H1 (cell line): Measurements from ENCODE around the gene PRSS36. TPM values are rescaled to one million over a fixed set of nuclear protein-coding genes. Genes with fewer than 3 reads are reported as not detected.

ENCODE experiments used
- CTCF ChIA-PET: fragments of 300-600 bp; sonication (Branson Sonifier 250); formaldehyde crosslinking; loops from one replicate; lab custom pipeline; 2021; ENCODE audit not compliant: partially characterized antibody; lab: Charles Lee
- POLR2A ChIA-PET: fragments of 300-600 bp; sonication (Branson Sonifier 250); formaldehyde crosslinking; loops from one replicate; lab custom pipeline; 2021; ENCODE audit warnings: inconsistent platforms; ENCODE audit not compliant: partially characterized antibody; lab: Charles Lee
- DNase-seq, 2 experiments: peaks; one replicate each; pipeline versions ENCODE4 v3.0.0 to v3.0.0-alpha.2; 2010 to 2022; ENCODE audit warnings: low spot score in 2 of 2, low read depth in 1 of 2, mixed read lengths in 1 of 2
- FAIRE-seq: peaks from 2 replicates; lab custom pipeline; 2011; peaks lifted over from hg19 to GRCh38; lab: Jason Lieb, UNC
- H2AFZ ChIP-seq: 2 replicates; pipeline ENCODE4 v1.8.1; 2012; ENCODE audit warnings: low read length, inconsistent platforms
- H2AK5ac ChIP-seq: 2 replicates; pipeline ENCODE4 v1.6.1; 2013; ENCODE audit warnings: low read depth, low read length
- H2BK120ac ChIP-seq: replicated peaks from 2 replicates; pipeline ENCODE3; 2013; ENCODE audit warnings: low read depth, low read length, inconsistent platforms
- H2BK12ac ChIP-seq: 2 replicates; pipeline ENCODE4 v1.6.1; 2013; ENCODE audit warnings: low read depth, low read length
- H2BK15ac ChIP-seq: 2 replicates; pipeline ENCODE4 v1.6.1; 2013; ENCODE audit warnings: low read length
- H2BK20ac ChIP-seq: 2 replicates; pipeline ENCODE4 v1.6.1; 2013; ENCODE audit warnings: low read length
- H2BK5ac ChIP-seq: 2 replicates; pipeline ENCODE4 v1.6.1; 2013; ENCODE audit warnings: low read depth, low read length
- H3K14ac ChIP-seq: 2 replicates; pipeline ENCODE4 v1.6.1; 2013; ENCODE audit warnings: inconsistent platforms; ENCODE audit not compliant: insufficient read length
- H3K18ac ChIP-seq: 2 replicates; pipeline ENCODE4 v1.6.1; 2013; ENCODE audit warnings: low read length; ENCODE audit errors: extremely low read depth
- H3K23ac ChIP-seq: 2 replicates; pipeline ENCODE4 v1.6.1; 2013; ENCODE audit warnings: inconsistent platforms; ENCODE audit not compliant: insufficient read length
- H3K23me2 ChIP-seq: 2 replicates; pipeline ENCODE4 v1.6.1; 2013; ENCODE audit warnings: low read depth, low read length
- H3K27ac ChIP-seq: 2 replicates; pipeline ENCODE4 v1.6.1; 2011; ENCODE audit warnings: low read depth, low read length, inconsistent platforms
- H3K27me3 ChIP-seq, 4 experiments: replicated peaks in 1 of 4; 1 replicate in 1 of 4; 2 replicates in 3 of 4; pipeline versions ENCODE4 v1.6.1 to v1.8.1; 2011 to 2013; ENCODE audit warnings: low read length in 3 of 4, mild to moderate bottlenecking in 3 of 4, inconsistent platforms in 2 of 4, mixed read lengths in 2 of 4, moderate library complexity in 1 of 4; ENCODE audit not compliant: control insufficient read depth in 3 of 4, insufficient read depth in 3 of 4; ENCODE audit errors: extremely low read depth in 1 of 4
- H3K36me3 ChIP-seq, 4 experiments: 2 replicates each; pipeline versions ENCODE4 v1.6.1 to v1.8.1; 2011 to 2013; ENCODE audit warnings: mild to moderate bottlenecking in 4 of 4, low read length in 3 of 4, moderate library complexity in 2 of 4, control low read depth in 1 of 4, inconsistent platforms in 1 of 4; ENCODE audit not compliant: insufficient read depth in 4 of 4, control insufficient read depth in 2 of 4
- H3K4ac ChIP-seq: replicated peaks from 2 replicates; pipeline ENCODE3; 2013; ENCODE audit warnings: low read length, low read depth, mixed read lengths, inconsistent platforms; ENCODE audit not compliant: insufficient read length
- H3K4me1 ChIP-seq, 4 experiments: replicated peaks in 1 of 4; 1 replicate in 1 of 4; 2 replicates in 3 of 4; pipeline versions ENCODE4 v1.6.1 to v1.8.1; 2011 to 2013; ENCODE audit warnings: low read length in 3 of 4, inconsistent platforms in 2 of 4, mixed read lengths in 1 of 4; ENCODE audit not compliant: insufficient read depth in 4 of 4, control insufficient read depth in 3 of 4
- H3K4me2 ChIP-seq, 2 experiments: 2 replicates each; pipeline versions ENCODE4 v1.6.1 to v1.8.1; 2011 to 2013; ENCODE audit warnings: low read depth in 2 of 2, low read length in 2 of 2, control low read depth in 1 of 2, inconsistent platforms in 1 of 2, mild to moderate bottlenecking in 1 of 2; ENCODE audit not compliant: insufficient read depth in 1 of 2
- H3K4me3 ChIP-seq, 4 experiments: fragments of 200-600, 300-600 bp in 1 of 4; sonication (generic), shearing (Covaris generic), sonication (Bioruptor Twin) in 1 of 4; 2 replicates each; pipeline versions ENCODE4 v1.5.1 to v1.8.1; 2011 to 2016; ENCODE audit warnings: low read length in 4 of 4, low read depth in 3 of 4, control low read depth in 2 of 4, inconsistent platforms in 2 of 4, mild to moderate bottlenecking in 2 of 4, mixed read lengths in 1 of 4, moderate library complexity in 1 of 4; ENCODE audit not compliant: insufficient read depth in 2 of 4; ENCODE audit errors: extremely low read depth in 1 of 4
- H3K56ac ChIP-seq: replicated peaks from 2 replicates; pipeline ENCODE3; 2013; ENCODE audit warnings: low read depth, mild to moderate bottlenecking, mixed read lengths, low read length, inconsistent platforms; ENCODE audit not compliant: insufficient read length
- H3K79me1 ChIP-seq: 2 replicates; pipeline ENCODE4 v1.6.1; 2013; ENCODE audit warnings: low read depth, low read length, control low read depth
- H3K79me2 ChIP-seq, 2 experiments: 2 replicates each; pipeline versions ENCODE4 v1.6.1 to v1.8.1; 2012 to 2013; ENCODE audit warnings: low read length in 2 of 2, mild to moderate bottlenecking in 2 of 2, inconsistent platforms in 1 of 2; ENCODE audit not compliant: insufficient read depth in 2 of 2, control insufficient read depth in 1 of 2
- H3K9ac ChIP-seq, 4 experiments: replicated peaks in 1 of 4; 1 replicate in 1 of 4; 2 replicates in 3 of 4; pipeline versions ENCODE4 v1.6.1 to v1.8.1; 2011 to 2013; ENCODE audit warnings: low read depth in 3 of 4, low read length in 3 of 4, control low read depth in 2 of 4, mild to moderate bottlenecking in 2 of 4, moderate library complexity in 2 of 4, inconsistent platforms in 1 of 4; ENCODE audit errors: extremely low read depth in 1 of 4
- H3K9me3 ChIP-seq, 2 experiments: 2 replicates each; pipeline versions ENCODE4 v1.6.1 to v1.8.1; 2012 to 2013; ENCODE audit warnings: mild to moderate bottlenecking in 2 of 2, moderate library complexity in 2 of 2, control low read depth in 1 of 2, inconsistent platforms in 1 of 2, low read depth in 1 of 2, low read length in 1 of 2, mixed read lengths in 1 of 2; ENCODE audit not compliant: insufficient read depth in 2 of 2
- H4K20me1 ChIP-seq, 2 experiments: replicated peaks in 1 of 2; 2 replicates each; pipeline versions ENCODE3 to v1.8.1; 2011 to 2013; ENCODE audit warnings: inconsistent platforms in 2 of 2, low read length in 2 of 2, mild to moderate bottlenecking in 1 of 2; ENCODE audit not compliant: insufficient read depth in 2 of 2, control insufficient read depth in 1 of 2
- H4K5ac ChIP-seq: 2 replicates; pipeline ENCODE4 v1.6.1; 2013; ENCODE audit warnings: low read length, low read depth, mixed read lengths, inconsistent platforms; ENCODE audit not compliant: insufficient read length
- H4K8ac ChIP-seq: 2 replicates; pipeline ENCODE4 v1.8.0; 2013; ENCODE audit warnings: mild to moderate bottlenecking, moderate library complexity, low read length, inconsistent platforms; ENCODE audit not compliant: insufficient read depth; ENCODE audit errors: extremely low read depth
- H4K91ac ChIP-seq: replicated peaks from 2 replicates; pipeline ENCODE3; 2013; ENCODE audit warnings: low read length, mixed read lengths, inconsistent platforms; ENCODE audit not compliant: insufficient read length
- POLR2A ChIP-seq, 2 experiments: IDR thresholded peaks; 1 replicate in 1 of 2; 2 replicates in 1 of 2; pipeline ENCODE4 v1.6.1; 2011; ENCODE audit warnings: low read depth in 2 of 2, low read length in 2 of 2, mild to moderate bottlenecking in 2 of 2; ENCODE audit errors: control extremely low read depth in 1 of 2
- POLR2AphosphoS5 ChIP-seq: IDR thresholded peaks from 2 replicates; pipeline ENCODE4 v1.6.1; 2011; ENCODE audit warnings: low read depth, low read length
- SAP30 ChIP-seq: fragments of 300-600 bp; sonication (generic); IDR thresholded peaks from 2 replicates; pipeline ENCODE4 v1.7.1; 2012; ENCODE audit warnings: low read length, moderate library complexity, mild to moderate bottlenecking, inconsistent platforms; ENCODE audit not compliant: insufficient read depth, insufficient replicate concordance
- WGBS, 2 experiments: shearing (Covaris generic) in 1 of 2; methylation state at CpG; one replicate each; pipeline versions ENCODE4 v1.1.6 to v1.1.7; 2013 to 2015; ENCODE audit warnings: low lambda C conversion rate in 2 of 2, mixed read lengths in 2 of 2, inconsistent platforms in 1 of 2, low coverage in 1 of 2, missing lambda C conversion rate in 1 of 2; ENCODE audit not compliant: insufficient replicate concordance in 2 of 2, insufficient coverage in 1 of 2, insufficient read length in 1 of 2; ENCODE audit errors: extremely low coverage in 1 of 2, missing lambda C conversion rate in 1 of 2; 5-methylcytosine and 5-hydroxymethylcytosine counted together
- polyA plus RNA-seq, 7 experiments: library from polyadenylated mRNA; depleted of rRNA in 3 of 7; stranded (reverse) in 5 of 7; unstranded in 2 of 7; fragments of >200 nt in 5 of 7; fragments of 200-250 nt in 2 of 7; gene quantifications; 1 replicate in 5 of 7; 2 replicates in 1 of 7; 4 replicates in 1 of 7; pipeline versions ENCODE4 v1.2.1 to v1.2.3, GENCODE V29; 2011 to 2013; ENCODE audit warnings: missing spikeins in 2 of 7, mixed read lengths in 2 of 7
- total RNA-seq: library from RNA; stranded (reverse); fragmentation: NEBNext Ultra II Directional; extraction: Animal tissue kit (Norgen Biotek cat#: 25700); gene quantifications from 2 replicates; pipeline ENCODE4 v1.2.1, GENCODE V29; 2021

The PRSS36 gene
- total and polyA plus RNA-seq, 2 of the 8 experiments (the other 6 are each of a cell fraction or from before 2014, with no cell fraction given): 1.3 to 1.9 TPM

- Histone ChIP-seq H2BK20ac (no peak overlapping the region), H3K4me1 (no peaks in the 10 kb centered on the region), H3K27me3 (no peaks in the 10 kb centered on the region), H3K9me3 (no peaks in the 10 kb centered on the region), H2BK15ac (no peak overlapping the region), H2BK12ac (no peak overlapping the region), H2AFZ (no peak overlapping the region), H4K91ac (no peak overlapping the region), H2BK5ac (no peak overlapping the region), H3K36me3 (peaks cover 40 to 67% (median 65%) of the 10 kb centered on the region in 4 experiments), H3K23me2 (no peaks in the 10 kb centered on the region), H3K9ac (no peak overlapping the region; a peak in 1 of 7 replicates), H4K5ac (no peak overlapping the region), H4K8ac (no peak overlapping the region), H3K56ac (no peak overlapping the region), H3K4ac (no peak overlapping the region), H3K18ac (no peak overlapping the region), H4K20me1 (peaks cover 5 to 33% of the 10 kb centered on the region in 2 experiments), H3K23ac (no peak overlapping the region), H2AK5ac (no peak overlapping the region), H3K79me2 (peaks cover 0 to 12% of the 10 kb centered on the region in 2 experiments; a peak in 2 of 4 replicates), H3K27ac (no peak overlapping the region), H3K14ac (no peak overlapping the region), H3K4me3 (no peak overlapping the region), H2BK120ac (no peak overlapping the region), H3K79me1 (peaks cover 10% of the 10 kb centered on the region), H3K4me2 (no peak overlapping the region)
- ChIA-PET POLR2A (interaction anchor here (1.2 to 17.4 kb wide), 7 partner anchors 10 to 74 kb away, joined by 3 to 430 read pairs (median 8); partner anchors contain the start of genes FUS, PYCARD, PYDC1 and TRIM72), CTCF (interaction anchor here (1.6 kb wide), 1 partner anchor 22 kb away, joined by 4 read pairs; the partner anchor contains the start of gene PYDC1)
- 91% methylated on average over 7 of the region's 7 CpGs; no CpG with 5 or more reads in 1 of the 2 experiments for WGBS, 2 experiments
- no peak for TF ChIP-seq SAP30
- TF ChIP-seq POLR2A (IDR thresholded peaks at IDR 0.05; ENCODE audit: control extremely low read depth in 1 of 2, low read depth in 2 of 2, low read length in 2 of 2): peak in 1 of 2 experiments; percentile 79; a peak in 2 of 3 replicates
- TF ChIP-seq POLR2AphosphoS5: peak; percentile 91
- FAIRE-seq: no peak
- DNase-seq: no peak
These were observed 45.0 kb upstream of the PRSS36 start for GRCh38 chr16:31194898-31195297.
